ENCODE measurements around the gene PAX5. TPM values are rescaled to one million over a fixed set of nuclear protein-coding genes. Genes with fewer than 3 reads are reported as not detected.

The PAX5 gene
- polyA plus RNA-seq, 1 of the 3 experiments (the other 2 are of a cell fraction), result 0.05 TPM

DNA sequence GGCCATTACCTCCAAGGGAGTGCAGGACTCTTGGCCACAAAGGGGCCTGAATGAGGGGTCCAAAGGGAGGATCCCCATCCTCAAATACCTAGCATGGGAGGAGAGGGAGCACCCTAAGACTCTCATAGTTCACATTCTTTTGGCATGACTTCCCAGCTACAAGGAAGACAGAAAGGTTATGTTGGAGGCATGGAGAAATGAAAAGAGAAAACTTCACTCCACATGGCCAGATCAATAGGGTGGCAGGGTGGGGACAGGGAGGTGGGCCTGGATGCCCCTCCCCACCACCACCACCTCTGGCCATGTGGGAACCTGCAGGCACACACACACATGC, 97.6 kb downstream of the PAX5 start:
- H3K4me3 ChIP-seq (ENCODE audit: low read depth in 2 of 2, low read length in 1 of 2), result no peak overlapping the region
- no peak overlapping the region for H3K4me2 ChIP-seq
- no peaks in the 10 kb centered on the region for H4K20me1 ChIP-seq (ENCODE audit: insufficient read depth)
- no peak overlapping the region for H2AFZ ChIP-seq (ENCODE audit: low read depth)
- CTCF ChIA-PET, result no interaction called here
- no peaks in the 10 kb centered on the region for H3K36me3 ChIP-seq (replicated peaks in 1 of 2; ENCODE audit: control insufficient read depth in 1 of 2, insufficient read depth in 2 of 2, low read length in 1 of 2)
- POLR2A ChIA-PET, result no interaction called here
- no peak overlapping the region for H3K27ac ChIP-seq (ENCODE audit: low read depth in 2 of 2, low read length in 1 of 2)
- no peaks in the 10 kb centered on the region for H3F3A ChIP-seq (replicated peaks; ENCODE audit: insufficient read depth)
- no peak for DNase-seq
- no peaks in the 10 kb centered on the region for H3K9me2 ChIP-seq
- TF ChIP-seq REST (IDR thresholded peaks at IDR 0.05; ENCODE audit: low read depth, low read length) (no peak), TCF12 (IDR thresholded peaks at IDR 0.05) (no peak)
- H3K9ac ChIP-seq, result no peak overlapping the region
- H3K9me3 ChIP-seq, result no peaks in the 10 kb centered on the region
- H3K4me1 ChIP-seq (ENCODE audit: control insufficient read depth in 1 of 2, insufficient read depth in 2 of 2, low read depth in 1 of 2, low read length in 1 of 2), result peaks cover 0 to 11% of the 10 kb centered on the region in 2 experiments; a peak in 1 of 4 replicates
- no peaks in the 10 kb centered on the region; the same call in 1 of the 2 replicates for H3K27me3 ChIP-seq (ENCODE audit: insufficient read depth)
- H3K79me2 ChIP-seq (ENCODE audit: insufficient read depth), result no peaks in the 10 kb centered on the region

DNA sequence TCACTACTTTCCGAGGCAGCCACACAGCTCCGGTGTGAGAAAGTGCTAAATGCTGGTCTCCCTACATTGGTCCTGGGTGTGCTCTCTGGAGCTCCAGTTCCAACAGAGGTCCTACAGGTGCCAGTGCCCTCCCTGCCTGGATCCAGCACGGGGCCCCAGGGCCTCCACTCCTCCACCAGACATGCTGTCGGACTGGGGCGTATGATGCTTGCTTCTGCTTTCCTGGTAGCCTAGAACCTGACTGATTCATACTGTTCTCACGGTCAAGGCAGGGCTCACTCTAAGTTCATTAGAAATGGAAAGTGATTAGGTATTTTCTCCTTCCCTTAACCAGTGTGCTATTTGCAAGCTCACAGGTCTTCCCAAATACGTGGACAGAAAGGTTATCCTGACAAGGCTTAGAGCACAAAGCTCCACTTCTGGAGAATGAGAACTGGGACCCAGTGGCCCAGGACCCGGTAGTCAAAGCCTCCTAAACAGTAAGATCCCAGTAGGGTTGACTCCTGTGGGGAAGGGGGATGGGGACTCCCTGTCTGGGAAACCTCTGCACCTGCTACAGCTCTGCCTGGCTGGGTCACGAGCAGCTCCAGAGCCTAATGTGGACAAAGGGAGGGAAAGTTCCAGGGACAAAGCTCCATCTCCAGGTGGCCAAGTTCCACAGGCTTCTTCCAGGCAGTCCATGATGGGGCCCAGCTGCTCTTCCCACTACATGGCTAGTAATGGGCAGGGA, 98.1 kb downstream of the PAX5 start:
- 71% methylated on average over 7 of the region's 9 CpGs for WGBS (ENCODE audit: low lambda C conversion rate)
- no peak overlapping the region for H3K4me2 ChIP-seq
- peaks cover 0 to 11% of the 10 kb centered on the region in 2 experiments; a peak in 1 of 4 replicates for H3K4me1 ChIP-seq (ENCODE audit: control insufficient read depth in 1 of 2, insufficient read depth in 2 of 2, low read depth in 1 of 2, low read length in 1 of 2)
- H3K27ac ChIP-seq (ENCODE audit: low read depth in 2 of 2, low read length in 1 of 2), result no peak overlapping the region
- no peaks in the 10 kb centered on the region for H3K9me3 ChIP-seq
- H3K27me3 ChIP-seq (ENCODE audit: insufficient read depth), result no peaks in the 10 kb centered on the region; the same call in 1 of the 2 replicates
- no peak overlapping the region for H3K4me3 ChIP-seq (ENCODE audit: low read depth in 2 of 2, low read length in 1 of 2)
- ChIA-PET CTCF (interaction anchor here (1.5 kb wide), 1 partner anchor 63 kb away, joined by 4 read pairs; no protein-coding TSS in a partner anchor), POLR2A (no interaction called here)
- no peaks in the 10 kb centered on the region for H3F3A ChIP-seq (replicated peaks; ENCODE audit: insufficient read depth)
- H3K79me2 ChIP-seq (ENCODE audit: insufficient read depth), result no peaks in the 10 kb centered on the region
- no peaks in the 10 kb centered on the region for H4K20me1 ChIP-seq (ENCODE audit: insufficient read depth)
- TF ChIP-seq TCF12 (IDR thresholded peaks at IDR 0.05) (no peak), CHD2 (IDR thresholded peaks at IDR 0.05; ENCODE audit: low read length, partially characterized antibody) (no peak), REST (IDR thresholded peaks at IDR 0.05; ENCODE audit: low read depth, low read length) (no peak), MAX (IDR thresholded peaks at IDR 0.05; ENCODE audit: low read depth) (no peak), ELF1 (IDR thresholded peaks at IDR 0.05) (no peak), IRF3 (IDR thresholded peaks at IDR 0.05; ENCODE audit: low read depth, low read length) (no peak), SIN3A (IDR thresholded peaks at IDR 0.05; ENCODE audit: borderline replicate concordance, low read depth, low read length) (no peak), RXRA (IDR thresholded peaks at IDR 0.05; ENCODE audit: borderline replicate concordance, low read depth) (no peak), EP300 (IDR thresholded peaks at IDR 0.05; ENCODE audit: borderline replicate concordance in 1 of 2, low read depth in 1 of 2, low read length in 1 of 2) (no peak), NRF1 (IDR thresholded peaks at IDR 0.05; ENCODE audit: low read depth, low read length) (no peak), GABPA (IDR thresholded peaks at IDR 0.05; ENCODE audit: low read depth) (no peak), EZH2phosphoT487 (IDR thresholded peaks at IDR 0.05; ENCODE audit: borderline replicate concordance, low read depth) (no peak)
- no peak for DNase-seq
- no peak overlapping the region for H2AFZ ChIP-seq (ENCODE audit: low read depth)
- H3K36me3 ChIP-seq (replicated peaks in 1 of 2; ENCODE audit: control insufficient read depth in 1 of 2, insufficient read depth in 2 of 2, low read length in 1 of 2), result no peaks in the 10 kb centered on the region
- no peak overlapping the region for H3K9ac ChIP-seq
- H3K9me2 ChIP-seq, result no peaks in the 10 kb centered on the region
